Mucosa of rectum (tissue), 2 donors: ENCODE data around the gene MOK.

Experiments used
- H3K27ac ChIP-seq, 2 donors: one replicate each; pipeline ENCODE4 v1.7.0; 2013; ENCODE audit warnings: inconsistent platforms in 2 of 2, low read depth in 2 of 2, low read length in 2 of 2
- H3K27me3 ChIP-seq, 2 donors: one replicate each; pipeline ENCODE4 v1.7.0; 2013; ENCODE audit warnings: low read length in 2 of 2; ENCODE audit not compliant: control insufficient read depth in 2 of 2, insufficient read depth in 2 of 2
- H3K36me3 ChIP-seq, 2 donors: one replicate each; pipeline ENCODE4 v1.7.0; 2013; ENCODE audit warnings: low read length in 2 of 2; ENCODE audit not compliant: control insufficient read depth in 2 of 2, insufficient read depth in 2 of 2
- H3K4me1 ChIP-seq, 2 donors: one replicate each; pipeline ENCODE4 v1.7.0; 2013; ENCODE audit warnings: low read length in 2 of 2, mild to moderate bottlenecking in 1 of 2; ENCODE audit not compliant: control insufficient read depth in 2 of 2, insufficient read depth in 2 of 2
- H3K4me3 ChIP-seq, 2 donors: one replicate each; pipeline ENCODE4 v1.7.0; 2013; ENCODE audit warnings: low read length in 2 of 2
- H3K9ac ChIP-seq, 2 donors: one replicate each; pipeline ENCODE4 v1.7.0; 2013; ENCODE audit warnings: low read length in 2 of 2, low read depth in 1 of 2, mild to moderate bottlenecking in 1 of 2
- H3K9me3 ChIP-seq, 2 donors: one replicate each; pipeline ENCODE4 v1.7.0; 2013; ENCODE audit warnings: low read length in 2 of 2; ENCODE audit not compliant: control insufficient read depth in 2 of 2
- donor health status: healthy.
- donor health status: Normal muscosa, but diverticular disease.

Gene MOK

GRCh38 chr14:102217987-102218421 lies 87.0 kb downstream of the MOK start:
- no peaks in the 10 kb centered on the region for H3K4me1 ChIP-seq
- no peak overlapping the region for H3K27ac ChIP-seq
- H3K9ac ChIP-seq: no peak overlapping the region

GRCh38 chr14:102217399-102217798 lies 87.6 kb downstream of the MOK start:
- no peaks in the 10 kb centered on the region for H3K27me3 ChIP-seq
- no peak overlapping the region for H3K27ac ChIP-seq
- H3K9ac ChIP-seq: no peak overlapping the region
- H3K4me3 ChIP-seq: no peak overlapping the region
- no peaks in the 10 kb centered on the region for H3K4me1 ChIP-seq
- H3K9me3 ChIP-seq: no peaks in the 10 kb centered on the region
- H3K36me3 ChIP-seq: peaks cover 7 to 12% of the 10 kb centered on the region in 2 donors

More at GRCh38 chr14:102217987-102218421, 87.0 kb downstream of the MOK start:
- H3K4me3 ChIP-seq: no peak overlapping the region
- H3K36me3 ChIP-seq: peaks cover 7 to 16% of the 10 kb centered on the region in 2 donors
- no peaks in the 10 kb centered on the region for H3K9me3 ChIP-seq
- no peaks in the 10 kb centered on the region for H3K27me3 ChIP-seq

GRCh38 chr14:102215576-102216250 lies 89.3 kb downstream of the MOK start:
- Histone ChIP-seq H3K9ac (no peak overlapping the region), H3K36me3 (peaks cover 7 to 17% of the 10 kb centered on the region in 2 donors), H3K27me3 (no peaks in the 10 kb centered on the region), H3K4me1 (no peaks in the 10 kb centered on the region), H3K9me3 (no peaks in the 10 kb centered on the region), H3K27ac (no peak overlapping the region), H3K4me3 (no peak overlapping the region)

- no peak overlapping the region for H3K9ac ChIP-seq
- H3K4me3 ChIP-seq: no peak overlapping the region
Observed at GRCh38 chr14:102215071-102215470, 89.9 kb downstream of the MOK start.

GRCh38 chr14:102213984-102214658 lies 90.8 kb downstream of the MOK start:
- Histone ChIP-seq H3K27me3 (no peaks in the 10 kb centered on the region), H3K36me3 (peaks cover 10 to 26% of the 10 kb centered on the region in 2 donors), H3K4me1 (no peaks in the 10 kb centered on the region), H3K4me3 (no peak overlapping the region), H3K9ac (no peak overlapping the region), H3K27ac (no peak overlapping the region), H3K9me3 (no peaks in the 10 kb centered on the region)

More at GRCh38 chr14:102215071-102215470, 89.9 kb downstream of the MOK start:
- Histone ChIP-seq H3K9me3 (no peaks in the 10 kb centered on the region), H3K4me1 (no peaks in the 10 kb centered on the region), H3K36me3 (peaks cover 7 to 19% of the 10 kb centered on the region in 2 donors), H3K27me3 (no peaks in the 10 kb centered on the region), H3K27ac (no peak overlapping the region)

- H3K27ac ChIP-seq: no peak overlapping the region
- H3K27me3 ChIP-seq: no peaks in the 10 kb centered on the region
- H3K4me1 ChIP-seq: no peaks in the 10 kb centered on the region
- H3K9me3 ChIP-seq: no peaks in the 10 kb centered on the region
- H3K36me3 ChIP-seq: peaks cover 16 to 32% of the 10 kb centered on the region in 2 donors
- no peak overlapping the region for H3K4me3 ChIP-seq
- H3K9ac ChIP-seq: no peak overlapping the region
Observed at GRCh38 chr14:102213470-102213869, 91.5 kb downstream of the MOK start.

- Histone ChIP-seq H3K27me3 (no peaks in the 10 kb centered on the region), H3K27ac (no peak overlapping the region), H3K9ac (no peak overlapping the region), H3K4me3 (no peak overlapping the region), H3K4me1 (no peaks in the 10 kb centered on the region), H3K36me3 (peaks cover 17 to 37% of the 10 kb centered on the region in 2 donors), H3K9me3 (no peaks in the 10 kb centered on the region)
Observed at GRCh38 chr14:102212845-102213244, 92.1 kb downstream of the MOK start.

GRCh38 chr14:102212356-102212755 lies 92.6 kb downstream of the MOK start:
- Histone ChIP-seq H3K27me3 (no peaks in the 10 kb centered on the region), H3K27ac (no peak overlapping the region), H3K9ac (no peak overlapping the region), H3K36me3 (peaks cover 17 to 37% of the 10 kb centered on the region in 2 donors), H3K4me3 (no peak overlapping the region), H3K9me3 (no peaks in the 10 kb centered on the region), H3K4me1 (no peaks in the 10 kb centered on the region)

- H3K9me3 ChIP-seq: no peaks in the 10 kb centered on the region
- no peak overlapping the region for H3K27ac ChIP-seq
- H3K9ac ChIP-seq: no peak overlapping the region
- no peak overlapping the region for H3K4me3 ChIP-seq
- peaks cover 17 to 42% of the 10 kb centered on the region in 2 donors for H3K36me3 ChIP-seq
- H3K4me1 ChIP-seq: no peaks in the 10 kb centered on the region
- no peaks in the 10 kb centered on the region for H3K27me3 ChIP-seq
Observed at GRCh38 chr14:102211240-102211639, 93.7 kb downstream of the MOK start.

- peaks cover 20 to 46% of the 10 kb centered on the region in 2 donors for H3K36me3 ChIP-seq
- no peak overlapping the region for H3K4me3 ChIP-seq
- H3K27me3 ChIP-seq: no peaks in the 10 kb centered on the region
- H3K27ac ChIP-seq: no peak overlapping the region
- no peaks in the 10 kb centered on the region for H3K9me3 ChIP-seq
- H3K4me1 ChIP-seq: no peaks in the 10 kb centered on the region
- H3K9ac ChIP-seq: no peak overlapping the region
Observed at GRCh38 chr14:102210421-102211042, 94.4 kb downstream of the MOK start.
